GM12873 (cell line): Measurements from ENCODE around the gene CACNA1D.

Source experiments
- TF ChIP-seq, protein P1 (sequence below): IDR thresholded peaks from 2 replicates; pipeline ENCODE4 v1.5.1; 2012; ENCODE audit warnings: low read depth, mild to moderate bottlenecking, moderate library complexity, low read length, control low read depth; ENCODE audit not compliant: insufficient read depth; ENCODE audit errors: missing control alignments

Gene CACNA1D

DNA sequence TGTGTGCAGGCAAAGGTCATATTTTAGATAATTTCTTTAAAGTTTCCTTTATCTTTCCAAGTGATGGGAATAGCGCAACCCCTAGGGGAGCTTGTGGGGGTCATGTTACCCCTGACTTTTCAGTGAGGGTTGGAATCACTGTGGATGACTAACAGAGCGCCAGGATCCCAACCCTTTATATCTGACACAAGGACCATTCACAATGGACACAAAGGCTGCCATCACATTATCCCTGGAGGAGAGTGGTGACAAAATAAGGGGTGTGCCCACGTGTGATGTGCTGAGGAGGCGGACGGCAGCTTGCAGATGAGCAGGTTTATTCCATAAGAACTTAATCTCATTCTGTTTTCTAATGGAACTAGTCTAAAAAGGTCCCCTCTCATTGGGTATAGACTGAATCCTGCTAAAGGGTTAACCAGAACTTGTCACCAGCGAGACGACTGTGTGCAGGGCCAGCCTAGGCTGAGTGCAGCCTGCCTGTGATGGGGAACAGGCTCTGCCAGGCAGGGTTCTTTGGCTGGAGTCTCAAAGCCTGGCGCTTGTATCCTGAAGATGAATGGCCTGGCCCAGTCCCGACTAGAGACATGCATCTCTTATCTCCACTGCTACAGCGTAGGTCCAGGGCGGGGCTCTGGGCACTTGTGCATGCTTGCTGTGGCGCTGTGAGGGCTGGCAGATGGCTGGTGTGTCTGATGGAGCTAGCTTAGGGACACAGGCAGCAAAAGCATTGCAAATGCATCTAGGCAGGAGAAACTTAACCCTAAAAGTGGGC is 301.6 kb downstream of the CACNA1D start:
- TF ChIP-seq, protein P1, sequence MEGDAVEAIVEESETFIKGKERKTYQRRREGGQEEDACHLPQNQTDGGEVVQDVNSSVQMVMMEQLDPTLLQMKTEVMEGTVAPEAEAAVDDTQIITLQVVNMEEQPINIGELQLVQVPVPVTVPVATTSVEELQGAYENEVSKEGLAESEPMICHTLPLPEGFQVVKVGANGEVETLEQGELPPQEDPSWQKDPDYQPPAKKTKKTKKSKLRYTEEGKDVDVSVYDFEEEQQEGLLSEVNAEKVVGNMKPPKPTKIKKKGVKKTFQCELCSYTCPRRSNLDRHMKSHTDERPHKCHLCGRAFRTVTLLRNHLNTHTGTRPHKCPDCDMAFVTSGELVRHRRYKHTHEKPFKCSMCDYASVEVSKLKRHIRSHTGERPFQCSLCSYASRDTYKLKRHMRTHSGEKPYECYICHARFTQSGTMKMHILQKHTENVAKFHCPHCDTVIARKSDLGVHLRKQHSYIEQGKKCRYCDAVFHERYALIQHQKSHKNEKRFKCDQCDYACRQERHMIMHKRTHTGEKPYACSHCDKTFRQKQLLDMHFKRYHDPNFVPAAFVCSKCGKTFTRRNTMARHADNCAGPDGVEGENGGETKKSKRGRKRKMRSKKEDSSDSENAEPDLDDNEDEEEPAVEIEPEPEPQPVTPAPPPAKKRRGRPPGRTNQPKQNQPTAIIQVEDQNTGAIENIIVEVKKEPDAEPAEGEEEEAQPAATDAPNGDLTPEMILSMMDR, result no peak

- TF ChIP-seq, protein P1, result no peak
These were observed 303.7 kb downstream of the CACNA1D start for GRCh38 chr3:53798144-53798543.

DNA sequence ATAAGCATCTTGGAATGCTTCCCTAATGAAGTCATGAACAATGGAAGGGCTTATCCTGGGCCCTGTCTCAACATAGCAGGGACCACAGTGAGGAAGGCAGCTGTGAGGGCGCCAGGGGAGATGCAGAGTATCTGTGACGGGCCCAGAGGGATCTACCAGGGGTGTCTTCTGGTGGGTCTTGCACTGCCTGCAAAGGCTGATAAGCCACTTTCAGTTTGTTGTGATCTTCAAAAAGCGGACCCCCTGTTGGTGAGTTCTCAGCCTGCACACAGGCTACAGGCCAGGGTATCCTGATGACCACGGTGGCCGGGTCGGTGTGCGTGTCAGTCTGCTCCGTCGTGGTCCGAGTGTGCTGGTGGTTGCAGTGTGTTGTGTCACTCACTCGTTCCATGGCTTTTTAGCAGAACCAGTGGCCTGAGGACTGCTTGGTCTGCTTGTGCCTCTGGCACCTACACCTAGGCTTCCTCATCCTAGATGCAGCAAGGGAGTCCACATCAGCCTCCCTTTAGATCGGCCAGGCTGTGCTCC is 305.0 kb downstream of the CACNA1D start:
- TF ChIP-seq, protein P1, result no peak

DNA sequence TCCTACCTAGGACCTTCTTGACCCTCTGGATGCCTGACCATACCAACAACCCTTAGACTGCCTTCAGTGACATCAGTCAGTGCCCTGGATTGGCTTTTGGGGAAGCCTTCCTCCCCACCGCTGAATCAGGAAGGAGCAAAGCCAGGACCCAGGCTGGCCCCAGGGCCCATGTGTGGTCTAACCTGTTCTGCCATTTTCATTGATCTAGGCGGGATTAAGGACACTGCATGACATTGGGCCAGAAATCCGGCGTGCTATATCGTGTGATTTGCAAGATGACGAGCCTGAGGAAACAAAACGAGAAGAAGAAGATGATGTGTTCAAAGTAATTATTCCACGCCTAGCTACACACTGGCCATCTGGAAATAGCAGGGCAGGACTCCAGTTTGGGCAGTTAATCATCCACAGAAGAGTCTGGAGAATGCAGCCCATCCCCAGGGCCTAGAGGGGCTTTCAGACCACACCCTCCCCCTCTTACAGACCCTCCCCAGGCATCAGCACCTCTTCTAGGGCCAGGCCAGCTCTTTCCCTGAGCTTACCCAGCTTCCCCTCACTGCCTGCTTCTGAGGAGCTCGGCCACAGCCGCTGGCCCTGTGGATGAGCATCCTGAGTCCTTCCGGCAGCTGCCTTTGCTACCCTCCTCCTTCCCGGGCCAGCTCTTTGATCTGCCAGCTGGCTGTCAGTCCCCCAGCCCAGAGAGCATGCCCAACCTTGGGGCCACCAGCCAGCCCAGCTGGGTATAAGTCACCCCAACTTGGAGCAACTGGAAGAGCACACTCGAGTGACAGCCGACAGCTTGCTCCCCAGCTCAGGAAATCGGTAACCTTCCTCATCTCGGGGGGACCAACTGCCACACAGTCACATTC is 305.9 kb downstream of the CACNA1D start:
- TF ChIP-seq, protein P1, result no peak

- TF ChIP-seq, protein P1, result no peak
These were observed 306.9 kb downstream of the CACNA1D start for GRCh38 chr3:53801319-53801718.

DNA sequence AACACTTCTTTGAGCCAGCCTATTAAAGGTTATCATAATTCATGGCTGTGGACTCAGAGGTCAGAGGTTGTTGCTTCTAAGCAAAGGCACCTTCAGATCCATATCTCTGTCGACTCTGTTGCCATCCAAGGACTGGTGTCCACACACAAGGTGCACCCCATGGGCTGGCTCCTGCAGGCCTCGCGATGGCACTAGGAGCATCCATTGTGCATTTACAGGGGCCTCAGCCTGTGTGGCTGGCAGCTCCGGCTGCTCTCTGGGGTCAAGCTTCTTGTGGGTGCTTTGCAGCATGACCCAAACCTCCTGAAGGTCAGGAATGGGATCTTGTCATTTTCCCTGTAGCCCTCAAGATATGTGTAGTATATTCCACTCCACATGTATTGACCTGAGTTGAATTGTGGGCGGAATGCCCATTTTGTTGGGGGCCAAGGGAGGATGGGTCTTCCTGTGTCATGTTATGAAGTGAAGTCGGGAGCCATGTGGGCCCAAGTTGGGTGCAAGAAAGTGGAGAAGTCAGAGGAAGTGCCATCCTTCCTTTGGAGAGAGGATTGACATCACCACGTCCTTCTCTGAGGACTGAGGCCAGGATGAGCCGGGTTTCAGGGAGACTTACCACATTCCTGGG is 308.0 kb downstream of the CACNA1D start:
- TF ChIP-seq, protein P1, result no peak
